NCI-H345 treated with DMSO at 0.1 percent for 48 hours (cell line): ENCODE measurements around the gene AFDN.

Source experiments
- DNase-seq: peaks from one replicate; lab custom pipeline; 2025; ENCODE audit not compliant: unreplicated experiment; lab: John Stamatoyannopoulos, UW

AFDN gene

GRCh38 chr6:167910652-167911051 is 83.9 kb downstream of the AFDN start:
- no peak for DNase-seq

GRCh38 chr6:167912494-167912893 is 85.8 kb downstream of the AFDN start:
- DNase-seq, result no peak

GRCh38 chr6:167913699-167914098 is 87.0 kb downstream of the AFDN start:
- DNase-seq, result no peak

GRCh38 chr6:167915139-167915538 is 88.4 kb downstream of the AFDN start:
- no peak for DNase-seq

GRCh38 chr6:167917551-167918154 is 90.9 kb downstream of the AFDN start:
- DNase-seq, result no peak

GRCh38 chr6:167918548-167919278 is 92.0 kb downstream of the AFDN start:
- no peak for DNase-seq

GRCh38 chr6:167919349-167919748 is 92.6 kb downstream of the AFDN start:
- no peak for DNase-seq

GRCh38 chr6:167920165-167920564 is 93.5 kb downstream of the AFDN start:
- DNase-seq, result no peak

- DNase-seq, result no peak
Observed at GRCh38 chr6:167921831-167922230, 95.1 kb downstream of the AFDN start.

- no peak for DNase-seq
Observed at GRCh38 chr6:167925026-167925425, 98.3 kb downstream of the AFDN start.

- DNase-seq, result no peak
Observed at GRCh38 chr6:167927246-167927645, 100.5 kb downstream of the AFDN start.

GRCh38 chr6:167928111-167928510 is 101.4 kb downstream of the AFDN start:
- no peak for DNase-seq

GRCh38 chr6:167930295-167930694 is 103.6 kb downstream of the AFDN start:
- DNase-seq, result no peak

GRCh38 chr6:167932468-167933276 is 106.0 kb downstream of the AFDN start:
- no peak for DNase-seq

- DNase-seq, result no peak
Observed at GRCh38 chr6:167933290-167933689, 106.6 kb downstream of the AFDN start.

- no peak for DNase-seq
Observed at GRCh38 chr6:167933847-167934246, 107.1 kb downstream of the AFDN start.

- DNase-seq, result no peak
Observed at GRCh38 chr6:167934426-167934864, 107.7 kb downstream of the AFDN start.

- no peak for DNase-seq
Observed at GRCh38 chr6:167936051-167936450, 109.3 kb downstream of the AFDN start.

GRCh38 chr6:167937301-167937700 is 110.6 kb downstream of the AFDN start:
- no peak for DNase-seq

- DNase-seq, result no peak
Observed at GRCh38 chr6:167937948-167938911, 111.5 kb downstream of the AFDN start.

- DNase-seq, result no peak
Observed at GRCh38 chr6:167941822-167942221, 115.1 kb downstream of the AFDN start.
